ENCODE data around the gene IGSF9B.
"Not testable (repeated sequence)": the region's sequence is repeated elsewhere in the genome, so short reads cannot be mapped to it uniquely, and the experiment has no call there.

Gene IGSF9B, protein sequence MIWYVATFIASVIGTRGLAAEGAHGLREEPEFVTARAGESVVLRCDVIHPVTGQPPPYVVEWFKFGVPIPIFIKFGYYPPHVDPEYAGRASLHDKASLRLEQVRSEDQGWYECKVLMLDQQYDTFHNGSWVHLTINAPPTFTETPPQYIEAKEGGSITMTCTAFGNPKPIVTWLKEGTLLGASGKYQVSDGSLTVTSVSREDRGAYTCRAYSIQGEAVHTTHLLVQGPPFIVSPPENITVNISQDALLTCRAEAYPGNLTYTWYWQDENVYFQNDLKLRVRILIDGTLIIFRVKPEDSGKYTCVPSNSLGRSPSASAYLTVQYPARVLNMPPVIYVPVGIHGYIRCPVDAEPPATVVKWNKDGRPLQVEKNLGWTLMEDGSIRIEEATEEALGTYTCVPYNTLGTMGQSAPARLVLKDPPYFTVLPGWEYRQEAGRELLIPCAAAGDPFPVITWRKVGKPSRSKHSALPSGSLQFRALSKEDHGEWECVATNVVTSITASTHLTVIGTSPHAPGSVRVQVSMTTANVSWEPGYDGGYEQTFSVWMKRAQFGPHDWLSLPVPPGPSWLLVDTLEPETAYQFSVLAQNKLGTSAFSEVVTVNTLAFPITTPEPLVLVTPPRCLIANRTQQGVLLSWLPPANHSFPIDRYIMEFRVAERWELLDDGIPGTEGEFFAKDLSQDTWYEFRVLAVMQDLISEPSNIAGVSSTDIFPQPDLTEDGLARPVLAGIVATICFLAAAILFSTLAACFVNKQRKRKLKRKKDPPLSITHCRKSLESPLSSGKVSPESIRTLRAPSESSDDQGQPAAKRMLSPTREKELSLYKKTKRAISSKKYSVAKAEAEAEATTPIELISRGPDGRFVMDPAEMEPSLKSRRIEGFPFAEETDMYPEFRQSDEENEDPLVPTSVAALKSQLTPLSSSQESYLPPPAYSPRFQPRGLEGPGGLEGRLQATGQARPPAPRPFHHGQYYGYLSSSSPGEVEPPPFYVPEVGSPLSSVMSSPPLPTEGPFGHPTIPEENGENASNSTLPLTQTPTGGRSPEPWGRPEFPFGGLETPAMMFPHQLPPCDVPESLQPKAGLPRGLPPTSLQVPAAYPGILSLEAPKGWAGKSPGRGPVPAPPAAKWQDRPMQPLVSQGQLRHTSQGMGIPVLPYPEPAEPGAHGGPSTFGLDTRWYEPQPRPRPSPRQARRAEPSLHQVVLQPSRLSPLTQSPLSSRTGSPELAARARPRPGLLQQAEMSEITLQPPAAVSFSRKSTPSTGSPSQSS (N-terminal part only)

DNA sequence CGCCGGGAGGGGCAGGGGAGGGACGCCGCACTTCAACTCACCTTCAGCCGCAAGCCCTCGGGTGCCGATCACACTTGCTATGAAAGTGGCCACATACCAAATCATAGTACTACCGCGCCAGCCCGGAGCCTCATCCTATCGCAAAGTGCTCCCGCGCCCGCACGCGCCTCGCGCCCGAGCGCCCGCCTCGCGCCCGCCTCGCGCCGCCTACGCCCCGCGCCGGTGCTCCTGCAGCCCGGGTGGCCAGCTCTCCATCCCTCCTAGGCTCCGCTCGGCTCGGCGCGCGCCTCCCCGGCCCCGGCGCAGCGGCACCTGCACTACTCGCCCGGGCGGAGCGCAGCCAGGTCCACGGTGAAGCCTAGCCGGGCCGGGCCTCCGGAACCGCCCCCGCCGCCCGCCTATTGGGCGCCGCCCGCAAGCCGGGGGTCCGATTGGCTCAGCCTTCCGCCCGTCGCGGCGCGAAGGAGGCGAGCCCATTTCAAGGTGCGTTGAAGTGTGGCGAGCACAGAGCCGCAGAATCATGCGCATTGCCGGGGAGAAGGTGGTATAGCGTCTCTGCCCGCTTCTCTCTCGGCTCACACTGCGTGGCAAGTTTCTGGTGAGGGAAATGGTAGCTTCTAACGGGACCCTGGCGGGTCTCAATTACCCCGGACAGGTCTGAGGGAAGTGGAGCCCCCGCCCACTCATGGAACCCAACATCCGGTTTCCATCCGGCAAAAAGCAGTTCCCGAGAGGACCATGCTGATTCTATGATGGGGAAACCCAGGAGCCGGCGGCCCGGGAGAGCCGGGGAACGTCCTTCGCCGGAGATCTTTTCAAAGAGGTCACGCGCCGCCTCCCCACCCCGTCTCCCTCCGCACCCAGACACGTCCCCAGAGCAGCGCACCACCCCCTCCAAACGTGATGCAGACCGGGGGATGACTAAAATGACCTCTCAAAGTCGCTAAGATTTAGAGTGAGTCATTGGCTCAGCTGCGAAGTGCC is at the start of gene IGSF9B:
TSS of gene IGSF9B (minus strand) at position 319 of the 984 bp plus-strand sequence. CDS start at position 105, 214 bp downstream.
- no peaks in the 10 kb centered on the region for H3K9me3 Mint-ChIP-seq
- peaks cover 46% of the 10 kb centered on the region for H3K4me1 Mint-ChIP-seq
- peaks cover 4% of the 10 kb centered on the region for H3K27me3 Mint-ChIP-seq
- H3K27ac Mint-ChIP-seq, result peak within 1 kb of the TSS; percentile 47
- peak within 1 kb of the TSS; percentile 87 for H3K4me3 Mint-ChIP-seq
- H3K36me3 Mint-ChIP-seq, result no peaks in the 10 kb centered on the region

DNA sequence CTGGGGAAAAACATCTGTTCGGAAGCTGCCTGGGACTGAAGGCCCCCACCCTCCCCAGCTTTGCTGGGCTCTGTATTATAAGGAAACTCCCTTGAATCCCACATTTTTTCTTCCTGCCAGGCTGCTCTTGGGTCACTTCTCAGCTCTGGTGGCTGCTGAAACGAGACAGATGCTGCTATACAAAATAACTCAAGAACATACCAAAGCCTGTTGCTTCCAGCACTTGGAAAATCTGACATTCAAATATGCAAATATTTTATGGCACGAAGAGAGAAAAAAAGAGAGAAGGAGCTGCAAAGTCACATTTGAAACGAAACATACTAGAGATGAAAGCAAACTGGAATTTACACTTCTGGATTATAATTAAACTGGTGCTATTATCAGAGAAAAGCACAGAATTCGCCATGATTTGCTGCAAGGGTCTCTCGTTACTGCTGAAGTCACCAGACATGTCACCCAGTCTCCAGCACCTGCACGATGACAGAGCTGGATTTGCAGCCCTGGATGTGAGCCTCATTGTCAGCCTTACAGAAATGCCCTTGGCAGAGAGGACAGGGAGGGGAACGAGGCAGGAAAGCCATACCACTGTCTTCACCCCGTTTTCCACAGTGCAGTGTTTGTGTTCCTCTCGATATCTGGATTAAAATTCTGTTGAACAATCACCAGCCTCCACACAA is 47.9 kb upstream of the IGSF9B start:
- no peaks in the 10 kb centered on the region for H3K4me1 Mint-ChIP-seq
- no peak overlapping the region for H3K4me3 Mint-ChIP-seq
- no peaks in the 10 kb centered on the region for H3K36me3 Mint-ChIP-seq
- H3K27ac Mint-ChIP-seq, result no peak overlapping the region
- H3K27me3 Mint-ChIP-seq, result no peaks in the 10 kb centered on the region
- H3K9me3 Mint-ChIP-seq, result no peaks in the 10 kb centered on the region

DNA sequence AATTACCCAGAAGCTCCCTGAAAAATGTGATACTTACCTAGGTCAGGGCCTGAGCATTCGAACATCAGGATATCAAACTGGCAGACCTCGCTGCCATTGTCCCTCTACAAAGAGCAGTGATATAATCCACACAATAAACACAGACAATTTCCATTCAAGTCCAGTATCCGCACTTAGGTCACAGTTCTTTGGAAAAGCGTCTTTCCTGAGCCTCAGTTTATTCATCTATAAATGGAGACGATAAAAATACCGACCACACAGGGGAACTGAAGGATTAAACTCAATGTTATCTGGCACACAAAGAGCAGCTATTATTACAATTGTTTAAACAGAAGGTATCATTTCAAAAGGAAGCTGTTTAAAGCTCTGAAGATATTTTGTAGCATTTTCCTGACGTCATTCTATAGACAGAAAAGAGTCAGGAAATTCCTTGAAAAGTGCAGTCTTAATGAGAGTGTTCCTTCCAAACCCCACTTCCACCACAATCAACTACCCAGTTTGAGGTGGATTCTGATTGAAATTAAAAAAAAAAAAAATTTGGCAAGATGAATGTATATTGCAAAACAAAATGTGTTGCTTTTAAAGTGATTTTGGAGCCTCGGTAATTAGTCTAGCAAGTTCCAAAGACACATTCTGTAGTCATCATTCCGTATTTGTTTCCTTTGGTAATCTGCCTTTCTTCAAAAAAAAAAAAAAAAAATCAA is 47.2 kb upstream of the IGSF9B start:
- no peaks in the 10 kb centered on the region for H3K36me3 Mint-ChIP-seq
- no peak overlapping the region for H3K4me3 Mint-ChIP-seq
- no peaks in the 10 kb centered on the region for H3K4me1 Mint-ChIP-seq

DNA sequence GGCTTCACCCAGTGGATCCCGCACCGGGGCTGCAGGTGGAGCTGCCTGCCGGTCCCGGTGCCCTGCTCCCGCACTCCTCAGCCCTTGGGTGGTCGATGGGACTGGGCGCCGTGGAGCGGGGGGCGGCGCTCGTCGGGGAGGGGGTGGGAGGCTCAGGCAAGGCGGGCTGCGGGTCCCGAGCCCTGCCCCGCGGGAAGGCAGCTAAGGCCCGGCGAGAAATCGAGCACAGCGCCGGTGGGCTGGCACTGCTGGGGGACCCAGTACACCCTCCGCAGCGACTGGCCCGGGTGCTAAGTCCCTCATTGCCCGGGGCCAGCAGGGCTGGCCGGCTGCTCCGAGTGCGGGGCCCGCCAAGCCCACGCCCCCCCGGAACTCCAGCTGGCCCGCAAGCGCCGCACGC is 46.1 kb upstream of the IGSF9B start:
- not testable (repeated sequence) for H3K36me3 Mint-ChIP-seq, H3K9me3 Mint-ChIP-seq, H3K4me1 Mint-ChIP-seq, H3K4me3 Mint-ChIP-seq, H3K27ac Mint-ChIP-seq, H3K27me3 Mint-ChIP-seq

More for the DNA sequence above, 47.2 kb upstream of the IGSF9B start:
- H3K27me3 Mint-ChIP-seq, result no peaks in the 10 kb centered on the region
- H3K27ac Mint-ChIP-seq, result no peak overlapping the region
- no peaks in the 10 kb centered on the region for H3K9me3 Mint-ChIP-seq

DNA sequence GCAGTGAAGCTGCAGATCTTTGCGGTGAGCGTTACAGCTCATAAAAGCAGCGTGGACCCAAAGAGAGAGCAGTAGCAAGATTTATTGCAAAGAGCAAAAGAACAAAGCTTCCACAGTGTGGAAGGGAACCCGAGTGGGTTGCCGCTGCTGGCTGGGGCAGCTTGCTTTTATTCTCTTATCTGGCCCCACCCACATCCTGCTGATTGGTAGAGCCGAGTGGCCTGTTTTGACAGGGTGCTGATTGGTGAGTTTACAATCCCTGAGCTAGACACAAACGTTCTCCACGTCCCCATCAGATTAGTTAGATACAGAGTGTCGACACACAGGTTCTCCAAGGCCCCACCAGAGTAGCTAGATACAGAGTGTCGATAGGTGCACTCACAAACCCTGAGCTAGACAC is 45.6 kb upstream of the IGSF9B start:
- not testable (repeated sequence) for H3K27me3 Mint-ChIP-seq, H3K36me3 Mint-ChIP-seq, H3K9me3 Mint-ChIP-seq, H3K27ac Mint-ChIP-seq, H3K4me1 Mint-ChIP-seq, H3K4me3 Mint-ChIP-seq

DNA sequence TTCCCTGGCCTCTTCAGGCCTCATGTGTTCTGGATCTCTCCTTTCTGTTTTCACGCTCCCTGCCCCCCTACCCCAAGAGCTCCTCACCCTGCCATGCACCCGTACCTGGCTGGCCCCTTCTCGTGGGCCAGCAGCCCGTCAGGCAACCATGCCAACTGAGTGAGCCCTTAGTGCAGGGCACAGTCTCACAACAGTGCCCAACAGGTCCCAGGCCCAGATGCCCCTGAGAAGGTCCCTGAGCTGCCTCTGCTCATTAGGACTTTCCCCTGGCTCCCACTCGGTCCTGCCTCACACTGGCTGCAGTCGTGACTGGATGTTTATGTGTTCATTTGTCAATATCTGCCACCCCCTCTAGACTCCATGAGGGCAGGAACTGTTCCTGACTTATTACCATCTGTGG is 44.8 kb upstream of the IGSF9B start:
- no peaks in the 10 kb centered on the region for H3K9me3 Mint-ChIP-seq
- no peaks in the 10 kb centered on the region for H3K27me3 Mint-ChIP-seq
- no peaks in the 10 kb centered on the region for H3K36me3 Mint-ChIP-seq
- no peak overlapping the region for H3K27ac Mint-ChIP-seq
- H3K4me1 Mint-ChIP-seq, result no peaks in the 10 kb centered on the region
- no peak overlapping the region for H3K4me3 Mint-ChIP-seq

DNA sequence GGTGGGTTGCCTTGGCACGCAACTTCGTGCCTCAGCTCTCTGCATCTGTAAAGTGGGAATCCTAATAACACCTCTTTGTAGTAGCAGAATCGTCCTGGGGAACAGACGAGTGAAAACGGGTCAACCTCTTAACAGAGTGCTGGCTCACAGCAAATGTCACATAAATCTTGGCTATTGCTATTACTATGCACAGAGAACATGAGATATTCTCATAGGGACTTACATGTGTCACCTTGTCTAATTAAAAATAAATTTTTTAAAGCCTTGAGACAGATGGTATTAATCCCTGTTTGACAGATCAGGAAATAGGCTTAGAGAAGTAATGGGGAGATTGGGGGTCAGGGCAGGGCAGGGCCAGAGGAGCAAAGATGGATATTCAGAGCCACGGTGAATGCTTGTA is 44.3 kb upstream of the IGSF9B start:
- Mint-ChIP-seq H3K9me3 (no peaks in the 10 kb centered on the region), H3K4me1 (no peaks in the 10 kb centered on the region), H3K36me3 (no peaks in the 10 kb centered on the region), H3K27me3 (no peaks in the 10 kb centered on the region), H3K4me3 (no peak overlapping the region), H3K27ac (no peak overlapping the region)

DNA sequence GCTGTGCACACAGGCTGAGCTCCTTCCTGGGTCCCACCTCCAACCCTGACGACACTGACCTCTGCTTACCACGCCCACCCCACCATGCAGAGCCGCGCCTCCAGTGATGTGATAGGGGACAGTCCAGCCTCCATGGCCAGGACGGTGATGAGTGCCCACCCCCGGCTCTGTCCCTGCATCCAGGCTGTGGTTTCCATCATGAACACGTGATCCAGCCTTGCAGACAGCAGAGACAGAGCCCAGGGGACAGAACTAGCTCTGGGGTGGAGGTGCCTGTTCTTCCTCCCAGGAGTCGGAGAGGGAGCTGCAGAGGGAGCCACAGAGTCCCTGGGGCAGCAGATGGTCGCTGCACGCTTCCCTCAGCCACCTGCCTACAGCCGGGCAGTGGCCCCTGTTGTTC is 42.6 kb upstream of the IGSF9B start:
- H3K4me3 Mint-ChIP-seq, result no peak overlapping the region
- no peaks in the 10 kb centered on the region for H3K27me3 Mint-ChIP-seq
- H3K9me3 Mint-ChIP-seq, result no peaks in the 10 kb centered on the region
- H3K4me1 Mint-ChIP-seq, result no peaks in the 10 kb centered on the region
- H3K27ac Mint-ChIP-seq, result no peak overlapping the region
- H3K36me3 Mint-ChIP-seq, result no peaks in the 10 kb centered on the region

DNA sequence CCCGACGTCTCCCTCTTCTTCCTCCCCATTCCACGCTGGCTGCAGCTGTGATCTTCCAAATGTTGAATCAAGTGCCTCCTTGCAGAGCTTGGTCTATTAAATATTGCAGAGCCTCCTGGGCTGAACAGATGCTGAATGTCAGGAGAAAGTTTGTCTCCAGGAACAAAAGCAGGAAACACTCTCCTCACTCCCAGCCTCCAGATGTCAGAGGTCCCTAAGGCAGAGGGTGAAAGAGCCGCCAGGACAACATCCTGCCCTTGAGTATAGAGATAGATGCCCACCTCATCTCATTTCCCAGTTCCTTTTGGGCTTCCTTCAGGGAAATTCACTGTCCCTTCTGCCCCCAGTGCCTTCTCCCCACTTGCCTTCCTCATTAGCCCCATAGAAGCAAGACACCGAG is 40.8 kb upstream of the IGSF9B start:
- no peaks in the 10 kb centered on the region for H3K36me3 Mint-ChIP-seq
- no peaks in the 10 kb centered on the region for H3K27me3 Mint-ChIP-seq
- H3K9me3 Mint-ChIP-seq, result no peaks in the 10 kb centered on the region
- no peaks in the 10 kb centered on the region for H3K4me1 Mint-ChIP-seq
- H3K27ac Mint-ChIP-seq, result no peak overlapping the region
- H3K4me3 Mint-ChIP-seq, result no peak overlapping the region

DNA sequence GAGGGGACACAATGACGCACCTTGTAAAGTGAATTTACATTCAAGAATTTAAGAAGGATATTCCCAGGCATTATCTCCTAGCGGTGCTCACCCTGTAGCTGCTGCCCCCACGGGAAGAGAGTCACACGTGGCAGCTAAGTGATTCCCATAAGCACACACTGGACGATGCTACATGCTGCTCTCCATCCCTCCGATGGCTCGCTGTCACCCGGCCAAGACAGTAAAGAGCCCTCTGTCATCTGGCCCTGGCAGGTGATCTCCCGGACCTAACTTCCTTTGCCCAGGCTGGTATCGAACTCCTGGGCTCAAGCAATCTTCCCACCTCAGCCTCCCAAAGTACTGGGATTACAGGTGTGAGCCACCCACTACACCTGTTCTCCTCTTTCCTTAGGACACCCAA is 39.9 kb upstream of the IGSF9B start:
- Mint-ChIP-seq H3K4me1 (no peaks in the 10 kb centered on the region), H3K9me3 (no peaks in the 10 kb centered on the region), H3K27me3 (no peaks in the 10 kb centered on the region), H3K27ac (no peak overlapping the region), H3K36me3 (no peaks in the 10 kb centered on the region), H3K4me3 (no peak overlapping the region)

DNA sequence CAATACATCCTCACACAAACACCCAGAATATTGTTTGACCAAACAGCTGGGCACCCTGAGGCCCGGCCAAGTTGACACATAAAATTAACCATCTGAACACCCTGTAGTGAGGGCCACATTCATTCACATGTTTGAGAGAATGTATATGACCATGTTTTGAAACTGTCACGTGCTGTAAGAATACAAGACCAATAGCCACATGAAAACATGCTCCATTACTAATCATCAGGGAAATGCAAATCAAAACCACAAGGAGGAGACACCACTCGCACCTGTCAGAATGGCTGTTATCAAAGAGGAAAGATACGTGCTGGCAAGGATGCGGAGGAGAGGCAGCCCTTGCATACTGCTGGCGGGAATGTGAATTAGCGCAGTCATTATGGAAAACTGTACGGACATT is 38.3 kb upstream of the IGSF9B start:
- Mint-ChIP-seq H3K9me3 (no peaks in the 10 kb centered on the region), H3K27ac (no peak overlapping the region), H3K4me1 (no peaks in the 10 kb centered on the region), H3K36me3 (no peaks in the 10 kb centered on the region), H3K4me3 (no peak overlapping the region), H3K27me3 (no peaks in the 10 kb centered on the region)

DNA sequence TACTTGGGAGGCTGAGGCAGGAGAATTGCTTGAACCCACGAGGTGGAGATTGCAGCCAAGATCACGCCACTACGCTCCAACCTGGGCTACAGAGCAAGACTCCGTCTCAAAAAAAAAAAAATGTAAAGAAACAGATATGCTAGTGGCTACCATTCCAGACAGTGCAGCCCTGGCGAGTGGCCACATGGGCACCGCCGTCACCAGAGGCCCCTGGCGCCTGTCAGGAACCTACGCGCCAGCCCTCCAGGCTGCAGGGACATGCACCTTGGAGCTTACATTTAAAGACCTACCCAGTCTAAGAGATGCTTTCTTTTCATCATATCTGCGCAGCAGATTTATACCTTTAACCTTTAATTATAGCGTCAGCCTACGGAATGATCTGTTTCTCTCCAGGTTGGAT is 37.2 kb upstream of the IGSF9B start:
- Mint-ChIP-seq H3K27ac (no peak overlapping the region), H3K4me3 (no peak overlapping the region), H3K9me3 (no peaks in the 10 kb centered on the region), H3K36me3 (no peaks in the 10 kb centered on the region), H3K4me1 (no peaks in the 10 kb centered on the region), H3K27me3 (no peaks in the 10 kb centered on the region)

DNA sequence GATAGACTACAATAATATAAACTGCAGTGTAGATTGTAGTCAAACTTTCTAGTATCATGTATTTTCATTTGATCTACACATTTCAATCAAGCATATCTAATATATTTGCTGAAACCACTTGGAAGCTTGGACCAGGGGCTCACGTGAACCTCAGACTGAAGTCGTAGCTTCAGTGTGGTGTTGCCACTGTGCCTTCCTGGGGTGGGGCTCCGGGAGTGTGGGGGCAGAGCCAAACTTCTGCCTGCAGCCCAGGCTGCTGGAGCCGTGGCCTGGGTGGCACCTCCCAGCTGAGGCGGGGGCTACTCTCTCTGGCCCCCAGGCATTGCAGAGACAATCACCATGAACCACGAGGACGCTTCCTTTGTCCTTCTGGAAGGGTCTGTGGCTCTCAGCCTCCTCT is 36.3 kb upstream of the IGSF9B start:
- Mint-ChIP-seq H3K4me3 (no peak overlapping the region), H3K27ac (no peak overlapping the region), H3K9me3 (no peaks in the 10 kb centered on the region), H3K4me1 (no peaks in the 10 kb centered on the region), H3K36me3 (no peaks in the 10 kb centered on the region), H3K27me3 (no peaks in the 10 kb centered on the region)

DNA sequence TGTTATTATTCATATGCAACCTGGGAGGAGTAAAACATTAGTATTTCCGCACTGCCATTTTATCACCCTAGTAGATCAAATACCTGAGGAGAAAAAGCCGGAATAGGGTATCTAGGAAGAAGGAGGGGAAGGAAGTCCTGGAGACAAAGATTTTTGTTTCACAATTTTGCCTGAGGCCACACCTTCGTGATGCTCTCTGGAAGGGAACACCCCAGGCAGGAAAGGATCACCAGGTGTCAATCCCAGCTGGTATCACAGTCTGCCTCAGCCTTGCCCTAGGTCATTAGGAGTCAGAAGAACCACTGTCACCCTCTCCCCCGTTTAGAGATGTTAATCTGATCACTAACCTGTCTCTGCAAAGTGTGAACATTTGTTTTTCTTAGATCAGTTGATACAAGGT is 35.4 kb upstream of the IGSF9B start:
- Mint-ChIP-seq H3K9me3 (no peaks in the 10 kb centered on the region), H3K36me3 (no peaks in the 10 kb centered on the region), H3K27ac (no peak overlapping the region), H3K27me3 (no peaks in the 10 kb centered on the region), H3K4me3 (no peak overlapping the region), H3K4me1 (no peaks in the 10 kb centered on the region)
